HL-60 (cell line): ENCODE results near the gene OVCA2.

Experiments
- DNase-seq, 2 experiments: peaks; one replicate each; pipeline ENCODE4 v3.0.0-alpha.2; 2010 to 2020; ENCODE audit warnings: low read depth in 1 of 2, low spot score in 1 of 2
- H3K27ac ChIP-seq: fragments of 250-450 bp; sonication (Bioruptor Pico); replicated peaks from 2 replicates; pipeline ENCODE4 v1.5.1; 2020; ENCODE audit warnings: mild to moderate bottlenecking, moderate library complexity
- H3K27me3 ChIP-seq: fragments of 250-450 bp; sonication (Bioruptor Pico); 2 replicates; pipeline ENCODE4 v1.5.1; 2021; ENCODE audit warnings: mild to moderate bottlenecking, moderate library complexity; ENCODE audit not compliant: insufficient read depth, poor library complexity, severe bottlenecking
- H3K4me3 ChIP-seq: replicated peaks from 2 replicates; pipeline ENCODE4 v1.5.1; 2011; ENCODE audit warnings: mild to moderate bottlenecking, control low read depth, low read length; ENCODE audit not compliant: insufficient read depth
- GABPA ChIP-seq: IDR thresholded peaks from 2 replicates; pipeline ENCODE4 v1.6.1; 2012; ENCODE audit warnings: low read depth
- POLR2AphosphoS5 ChIP-seq: IDR thresholded peaks from 2 replicates; pipeline ENCODE4 v1.6.1; 2012; ENCODE audit warnings: low read depth
- SPI1 ChIP-seq: IDR thresholded peaks from 2 replicates; pipeline ENCODE4 v1.6.1; 2012; ENCODE audit warnings: low read depth, mild to moderate bottlenecking, borderline replicate concordance
- TF ChIP-seq, protein P1 (sequence below): IDR thresholded peaks from 2 replicates; pipeline ENCODE4 v1.6.1; 2012; ENCODE audit warnings: low read depth; ENCODE audit not compliant: insufficient replicate concordance
- TF ChIP-seq, protein P2 (sequence below): IDR thresholded peaks from one replicate; pipeline ENCODE4 v1.5.1; 2011; ENCODE audit warnings: low read length, control low read depth, inconsistent platforms; ENCODE audit not compliant: insufficient read depth

OVCA2 gene

DNA sequence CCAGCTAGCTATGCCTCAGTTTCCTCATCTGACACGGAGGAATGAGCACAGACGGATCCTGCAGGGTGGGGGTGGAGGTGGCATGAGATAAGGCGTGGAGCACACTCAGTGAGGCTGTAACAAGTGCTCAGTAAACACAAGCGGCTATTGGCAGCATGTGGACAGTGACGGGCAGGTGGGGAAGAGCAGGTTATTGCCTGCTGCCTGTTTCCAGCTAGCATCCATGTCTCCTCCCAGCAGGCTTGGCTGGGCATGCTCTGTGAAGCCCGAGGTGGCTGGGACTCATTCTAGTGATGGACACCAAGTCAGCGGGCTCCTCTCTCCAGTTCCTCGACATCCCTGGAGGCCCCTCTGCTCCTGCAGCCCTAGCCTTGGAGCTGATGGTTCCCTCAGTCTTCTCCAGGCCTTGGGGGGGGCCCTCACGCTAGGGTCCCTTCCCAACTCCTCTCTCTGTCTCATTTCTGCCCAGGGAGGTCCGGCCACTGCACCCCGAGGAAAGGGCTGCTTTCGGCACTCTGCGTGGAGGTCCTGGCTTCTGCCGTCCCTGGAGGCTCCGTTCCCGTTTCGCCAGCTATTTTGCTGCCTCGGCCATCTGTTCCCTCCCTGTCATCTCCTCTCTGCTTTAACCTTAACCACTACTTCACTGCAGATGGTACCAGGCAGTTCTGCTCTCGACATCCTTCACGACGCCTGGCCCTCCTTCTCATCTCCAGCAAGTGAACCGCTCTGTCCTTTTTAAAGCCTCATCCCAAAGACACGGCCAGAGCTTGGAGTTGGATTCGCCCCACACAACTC lies 22.9 kb upstream of the OVCA2 start:
- no peak for DNase-seq
- no peak for TF ChIP-seq SPI1
- TF ChIP-seq, protein P1, sequence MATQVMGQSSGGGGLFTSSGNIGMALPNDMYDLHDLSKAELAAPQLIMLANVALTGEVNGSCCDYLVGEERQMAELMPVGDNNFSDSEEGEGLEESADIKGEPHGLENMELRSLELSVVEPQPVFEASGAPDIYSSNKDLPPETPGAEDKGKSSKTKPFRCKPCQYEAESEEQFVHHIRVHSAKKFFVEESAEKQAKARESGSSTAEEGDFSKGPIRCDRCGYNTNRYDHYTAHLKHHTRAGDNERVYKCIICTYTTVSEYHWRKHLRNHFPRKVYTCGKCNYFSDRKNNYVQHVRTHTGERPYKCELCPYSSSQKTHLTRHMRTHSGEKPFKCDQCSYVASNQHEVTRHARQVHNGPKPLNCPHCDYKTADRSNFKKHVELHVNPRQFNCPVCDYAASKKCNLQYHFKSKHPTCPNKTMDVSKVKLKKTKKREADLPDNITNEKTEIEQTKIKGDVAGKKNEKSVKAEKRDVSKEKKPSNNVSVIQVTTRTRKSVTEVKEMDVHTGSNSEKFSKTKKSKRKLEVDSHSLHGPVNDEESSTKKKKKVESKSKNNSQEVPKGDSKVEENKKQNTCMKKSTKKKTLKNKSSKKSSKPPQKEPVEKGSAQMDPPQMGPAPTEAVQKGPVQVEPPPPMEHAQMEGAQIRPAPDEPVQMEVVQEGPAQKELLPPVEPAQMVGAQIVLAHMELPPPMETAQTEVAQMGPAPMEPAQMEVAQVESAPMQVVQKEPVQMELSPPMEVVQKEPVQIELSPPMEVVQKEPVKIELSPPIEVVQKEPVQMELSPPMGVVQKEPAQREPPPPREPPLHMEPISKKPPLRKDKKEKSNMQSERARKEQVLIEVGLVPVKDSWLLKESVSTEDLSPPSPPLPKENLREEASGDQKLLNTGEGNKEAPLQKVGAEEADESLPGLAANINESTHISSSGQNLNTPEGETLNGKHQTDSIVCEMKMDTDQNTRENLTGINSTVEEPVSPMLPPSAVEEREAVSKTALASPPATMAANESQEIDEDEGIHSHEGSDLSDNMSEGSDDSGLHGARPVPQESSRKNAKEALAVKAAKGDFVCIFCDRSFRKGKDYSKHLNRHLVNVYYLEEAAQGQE = no peak
- TF ChIP-seq, protein P2, sequence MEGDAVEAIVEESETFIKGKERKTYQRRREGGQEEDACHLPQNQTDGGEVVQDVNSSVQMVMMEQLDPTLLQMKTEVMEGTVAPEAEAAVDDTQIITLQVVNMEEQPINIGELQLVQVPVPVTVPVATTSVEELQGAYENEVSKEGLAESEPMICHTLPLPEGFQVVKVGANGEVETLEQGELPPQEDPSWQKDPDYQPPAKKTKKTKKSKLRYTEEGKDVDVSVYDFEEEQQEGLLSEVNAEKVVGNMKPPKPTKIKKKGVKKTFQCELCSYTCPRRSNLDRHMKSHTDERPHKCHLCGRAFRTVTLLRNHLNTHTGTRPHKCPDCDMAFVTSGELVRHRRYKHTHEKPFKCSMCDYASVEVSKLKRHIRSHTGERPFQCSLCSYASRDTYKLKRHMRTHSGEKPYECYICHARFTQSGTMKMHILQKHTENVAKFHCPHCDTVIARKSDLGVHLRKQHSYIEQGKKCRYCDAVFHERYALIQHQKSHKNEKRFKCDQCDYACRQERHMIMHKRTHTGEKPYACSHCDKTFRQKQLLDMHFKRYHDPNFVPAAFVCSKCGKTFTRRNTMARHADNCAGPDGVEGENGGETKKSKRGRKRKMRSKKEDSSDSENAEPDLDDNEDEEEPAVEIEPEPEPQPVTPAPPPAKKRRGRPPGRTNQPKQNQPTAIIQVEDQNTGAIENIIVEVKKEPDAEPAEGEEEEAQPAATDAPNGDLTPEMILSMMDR = no peak
- no peak overlapping the region for H3K4me3 ChIP-seq
- H3K27me3 ChIP-seq = no peaks in the 10 kb centered on the region
- no peak overlapping the region for H3K27ac ChIP-seq

DNA sequence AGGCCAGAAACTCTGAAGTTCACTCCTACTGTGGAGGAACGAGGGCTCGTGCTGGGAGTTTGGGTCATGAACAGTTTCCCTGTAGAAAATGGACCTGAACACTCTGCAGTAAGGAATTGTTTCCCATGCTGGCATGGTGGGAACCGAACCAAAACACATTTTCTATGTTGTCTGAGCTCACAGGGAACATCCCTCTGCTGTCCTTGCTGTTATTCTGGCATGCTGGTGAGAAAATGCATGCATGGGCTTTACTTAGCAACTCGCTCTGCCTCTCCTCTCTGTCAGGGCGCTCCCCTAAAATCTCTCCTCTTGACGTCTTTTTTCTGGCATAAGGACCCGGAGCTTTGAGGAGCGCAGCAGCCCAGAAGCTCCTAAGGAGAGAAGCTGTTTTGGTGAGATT lies 22.1 kb upstream of the OVCA2 start:
- H3K27me3 ChIP-seq = no peaks in the 10 kb centered on the region

DNA sequence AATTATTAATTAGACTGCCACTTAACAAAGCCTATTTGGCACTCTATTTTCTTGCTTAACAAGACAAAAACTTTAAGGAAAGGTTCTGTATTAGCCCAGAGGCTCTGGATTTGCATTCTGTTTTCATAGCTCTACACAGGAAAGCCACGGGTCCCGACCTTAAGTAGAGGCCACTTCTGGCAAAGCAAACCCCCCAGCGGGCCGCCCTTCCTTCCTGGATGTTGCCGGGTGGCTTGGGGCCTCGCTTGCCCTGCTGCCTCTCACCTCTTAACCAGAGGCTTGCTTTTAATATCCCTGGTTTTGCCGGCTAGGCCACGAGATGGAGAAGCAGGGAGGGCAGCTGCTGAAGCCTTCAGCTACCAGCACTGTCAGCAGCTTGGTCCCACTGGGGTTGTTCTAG lies 21.1 kb upstream of the OVCA2 start:
- TF ChIP-seq SPI1 (no peak), GABPA (no peak), POLR2AphosphoS5 (no peak)
- TF ChIP-seq, protein P2 = no peak
- TF ChIP-seq, protein P1 = no peak
- no peak for DNase-seq
- H3K27ac ChIP-seq = no peak overlapping the region
- H3K4me3 ChIP-seq = no peak overlapping the region
- H3K27me3 ChIP-seq = peaks cover 4% of the 10 kb centered on the region

More for the DNA sequence above, 22.1 kb upstream of the OVCA2 start:
- Histone ChIP-seq H3K4me3 (no peak overlapping the region), H3K27ac (no peak overlapping the region)
- TF ChIP-seq, protein P2 = no peak
- TF ChIP-seq SPI1 = no peak
- TF ChIP-seq GABPA = no peak
- TF ChIP-seq, protein P1 = no peak
- no peak for TF ChIP-seq POLR2AphosphoS5
- DNase-seq = no peak
